SU-DHL-6 (cell line): ENCODE results near the gene PAX5.

ENCODE experiments used
- H2AFZ ChIP-seq: fragments of 200-600 bp; sonication (generic); 2 replicates; pipeline ENCODE4 v1.6.1; 2014; ENCODE audit warnings: low read depth, mild to moderate bottlenecking, moderate library complexity, mixed read lengths, antibody characterized with exemption, low read length; ENCODE audit not compliant: severe bottlenecking
- H3F3A ChIP-seq: fragments of 200-600 bp; shearing (Covaris generic); 2 replicates; pipeline ENCODE4 v1.6.0; 2016; ENCODE audit warnings: antibody characterized with exemption, mild to moderate bottlenecking; ENCODE audit not compliant: insufficient read depth
- H3K27ac ChIP-seq: fragments of 200-600 bp; sonication (generic); 2 replicates; pipeline ENCODE4 v1.5.1; 2016; ENCODE audit warnings: low read depth, mild to moderate bottlenecking, low read length, moderate library complexity, mixed read lengths
- H3K27me3 ChIP-seq: fragments of 200-600 bp; sonication (generic), shearing (Covaris generic); 2 replicates; pipeline ENCODE4 v1.6.0; 2014; ENCODE audit warnings: mild to moderate bottlenecking, low read length
- H3K36me3 ChIP-seq: fragments of 200-600 bp; sonication (generic); 2 replicates; pipeline ENCODE4 v1.6.1; 2014; ENCODE audit warnings: mild to moderate bottlenecking, low read length, mixed read lengths
- H3K4me2 ChIP-seq: fragments of 300-600, 200-600 bp; shearing (Covaris generic), sonication (generic); 2 replicates; pipeline ENCODE4 v1.6.0; 2014; ENCODE audit warnings: low read length, low read depth, mild to moderate bottlenecking; ENCODE audit not compliant: poor library complexity, severe bottlenecking
- H3K4me3 ChIP-seq: fragments of 200-600 bp; sonication (generic); 2 replicates; pipeline ENCODE4 v1.5.1; 2014; ENCODE audit warnings: antibody characterized with exemption, low read length, mild to moderate bottlenecking, mixed read lengths; ENCODE audit not compliant: insufficient read depth, poor library complexity, severe bottlenecking
- H3K79me2 ChIP-seq: fragments of 200-600 bp; sonication (generic); 2 replicates; pipeline ENCODE4 v1.6.1; 2014; ENCODE audit warnings: mild to moderate bottlenecking, low read length, moderate library complexity; ENCODE audit not compliant: insufficient read depth
- H3K9ac ChIP-seq: fragments of 200-600 bp; sonication (generic); 2 replicates; pipeline ENCODE4 v1.7.0; 2014; ENCODE audit warnings: mild to moderate bottlenecking, low read length
- H3K9me2 ChIP-seq: fragments of 200-600 bp; sonication (generic); replicated peaks from 2 replicates; pipeline ENCODE4 v1.6.1; 2014; ENCODE audit warnings: low read length; ENCODE audit not compliant: insufficient read depth
- H3K9me3 ChIP-seq: fragments of 200-600 bp; sonication (generic); 2 replicates; pipeline ENCODE4 v1.6.1; 2014; ENCODE audit warnings: low read length, mixed read lengths; ENCODE audit not compliant: insufficient read depth
- H4K20me1 ChIP-seq: fragments of 200-600 bp; sonication (generic); 2 replicates; pipeline ENCODE4 v1.6.1; 2014; ENCODE audit warnings: low read depth, mild to moderate bottlenecking, antibody characterized with exemption, low read length, moderate library complexity, mixed read lengths
- CTCF ChIP-seq: fragments of 200-600 bp; sonication (generic); IDR thresholded peaks from one replicate; pipeline ENCODE4 v1.5.1; 2017; ENCODE audit warnings: antibody characterized with exemption, mild to moderate bottlenecking, low read length, moderate library complexity; ENCODE audit not compliant: insufficient read depth, poor library complexity, severe bottlenecking
- EZH2phosphoT487 ChIP-seq: fragments of 200-600 bp; sonication (generic), shearing (Covaris generic); conservative IDR thresholded peaks from 2 replicates; pipeline ENCODE4 v1.6.1; 2018; ENCODE audit warnings: mild to moderate bottlenecking, antibody characterized with exemption, low read length, moderate library complexity, mixed read lengths

Gene PAX5

GRCh38 chr9:36963346-36963745 lies 70.7 kb downstream of the PAX5 start:
- Histone ChIP-seq H3K27ac (no peak overlapping the region), H3F3A (no peaks in the 10 kb centered on the region), H3K9me3 (no peaks in the 10 kb centered on the region), H3K36me3 (no peaks in the 10 kb centered on the region), H4K20me1 (peaks cover 4% of the 10 kb centered on the region; the same call in 1 of the 2 replicates), H3K4me3 (no peak overlapping the region), H2AFZ (no peak overlapping the region), H3K9ac (no peak overlapping the region), H3K79me2 (no peaks in the 10 kb centered on the region), H3K4me2 (no peak overlapping the region), H3K9me2 (no peaks in the 10 kb centered on the region), H3K27me3 (no peaks in the 10 kb centered on the region)
- TF ChIP-seq EZH2phosphoT487 (no peak), CTCF (no peak)

GRCh38 chr9:36962691-36963090 lies 71.4 kb downstream of the PAX5 start:
- H3K27me3 ChIP-seq, result no peaks in the 10 kb centered on the region
- H3K9me2 ChIP-seq, result no peaks in the 10 kb centered on the region
- H2AFZ ChIP-seq, result no peak overlapping the region
- H3F3A ChIP-seq, result no peaks in the 10 kb centered on the region
- H3K4me2 ChIP-seq, result no peak overlapping the region
- H4K20me1 ChIP-seq, result peaks cover 4% of the 10 kb centered on the region; the same call in 1 of the 2 replicates
- no peaks in the 10 kb centered on the region for H3K36me3 ChIP-seq
- H3K9ac ChIP-seq, result no peak overlapping the region
- no peak overlapping the region for H3K27ac ChIP-seq
- H3K79me2 ChIP-seq, result no peaks in the 10 kb centered on the region
- no peak overlapping the region for H3K4me3 ChIP-seq
- TF ChIP-seq EZH2phosphoT487, result no peak
- no peak for TF ChIP-seq CTCF
- no peaks in the 10 kb centered on the region for H3K9me3 ChIP-seq

- H3K9me2 ChIP-seq, result no peaks in the 10 kb centered on the region
- no peak overlapping the region for H2AFZ ChIP-seq
- TF ChIP-seq EZH2phosphoT487 (no peak), CTCF (no peak)
- H3K27ac ChIP-seq, result no peak overlapping the region
- no peaks in the 10 kb centered on the region; the same call in 1 of the 2 replicates for H4K20me1 ChIP-seq
- no peak overlapping the region for H3K4me3 ChIP-seq
- H3F3A ChIP-seq, result no peaks in the 10 kb centered on the region
- no peak overlapping the region for H3K4me2 ChIP-seq
- no peaks in the 10 kb centered on the region for H3K79me2 ChIP-seq
- H3K27me3 ChIP-seq, result no peaks in the 10 kb centered on the region
- H3K36me3 ChIP-seq, result no peaks in the 10 kb centered on the region
- no peaks in the 10 kb centered on the region for H3K9me3 ChIP-seq
- no peak overlapping the region for H3K9ac ChIP-seq
Measured at GRCh38 chr9:36961561-36962325, 72.3 kb downstream of the PAX5 start.
